HG03097 (cell line): ENCODE measurements around the gene KLHL33.
A peak's percentile ranks its signal among the peaks of the same experiment; 100 is the strongest.

Experiments used
- ATAC-seq: cut with Tn5 transposase; IDR thresholded peaks from one replicate; pipeline ENCODE4 v1.9.1; 2021; ENCODE audit not compliant: unreplicated experiment, low FRiP score

KLHL33 gene

GRCh38 chr14:20417250-20418186, 18.4 kb downstream of the KLHL33 start:
- no peak for ATAC-seq

GRCh38 chr14:20416223-20416622, 19.7 kb downstream of the KLHL33 start:
- no peak for ATAC-seq

- ATAC-seq = no peak
Measured at GRCh38 chr14:20415782-20416206, 20.2 kb downstream of the KLHL33 start.

GRCh38 chr14:20413744-20414082, 22.3 kb downstream of the KLHL33 start:
- no peak for ATAC-seq

- ATAC-seq = peak; percentile 57
Measured at GRCh38 chr14:20412876-20413743, 22.9 kb downstream of the KLHL33 start, which contains the start of gene TEP1. TEP1 (minus strand) TSS chr14:20413501; CDS start chr14:20408439, 5,062 bp downstream.

- peak; percentile 69 for ATAC-seq
Measured at GRCh38 chr14:20412411-20412810, 23.6 kb downstream of the KLHL33 start.

- no peak for ATAC-seq
Measured at GRCh38 chr14:20409226-20409625, 26.7 kb downstream of the KLHL33 start.

GRCh38 chr14:20403521-20403920, 32.4 kb downstream of the KLHL33 start:
- ATAC-seq = no peak

- no peak for ATAC-seq
Measured at GRCh38 chr14:20400965-20401593, 34.9 kb downstream of the KLHL33 start.

- ATAC-seq = no peak
Measured at GRCh38 chr14:20400589-20400964, 35.4 kb downstream of the KLHL33 start.

GRCh38 chr14:20397511-20397910, 38.5 kb downstream of the KLHL33 start:
- ATAC-seq = no peak

- ATAC-seq = no peak
Measured at GRCh38 chr14:20391505-20391904, 44.5 kb downstream of the KLHL33 start.

- ATAC-seq = no peak
Measured at GRCh38 chr14:20388159-20388558, 47.8 kb downstream of the KLHL33 start.

GRCh38 chr14:20387576-20387975, 48.4 kb downstream of the KLHL33 start:
- ATAC-seq = no peak

GRCh38 chr14:20386276-20386855, 49.6 kb downstream of the KLHL33 start:
- ATAC-seq = no peak

- no peak for ATAC-seq
Measured at GRCh38 chr14:20384886-20385285, 51.1 kb downstream of the KLHL33 start.

- ATAC-seq = no peak
Measured at GRCh38 chr14:20384321-20384720, 51.6 kb downstream of the KLHL33 start.

GRCh38 chr14:20383636-20384035, 52.3 kb downstream of the KLHL33 start:
- ATAC-seq = no peak

- ATAC-seq = no peak
Measured at GRCh38 chr14:20383032-20383431, 52.9 kb downstream of the KLHL33 start.

- no peak for ATAC-seq
Measured at GRCh38 chr14:20382526-20382925, 53.4 kb downstream of the KLHL33 start.

GRCh38 chr14:20381341-20381740, 54.6 kb downstream of the KLHL33 start:
- no peak for ATAC-seq
